HEK293T (cell line): Measurements from ENCODE around the gene URB1.
A peak's percentile ranks its signal among the peaks of the same experiment; 100 is the strongest.

Experiments used
- CTCF ChIA-PET: fragments of 350-600 bp; formaldehyde crosslinking; extraction: SDS; loops from one replicate; lab custom pipeline; 2021; ENCODE audit warnings: antibody characterized with exemption, inconsistent platforms; lab: Yijun Ruan, JAX
- POLR2A ChIA-PET: fragments of 350-600 bp; formaldehyde crosslinking; extraction: SDS; loops from one replicate; lab custom pipeline; 2020; ENCODE audit warnings: antibody characterized with exemption, inconsistent platforms; lab: Yijun Ruan, JAX
- DNase-seq: peaks from one replicate; pipeline ENCODE4 v3.0.0; 2012; ENCODE audit warnings: mixed read lengths; ENCODE audit errors: extremely low spot score
- ARNT ChIP-seq: fragments of 450-650 bp; IDR thresholded peaks from 2 replicates; pipeline ENCODE4 v1.6.1; 2017; ENCODE audit warnings: mild to moderate bottlenecking
- BHLHE40 ChIP-seq: fragments of 450-650 bp; IDR thresholded peaks from 2 replicates; pipeline ENCODE4 v1.6.1; 2016; ENCODE audit warnings: mild to moderate bottlenecking, moderate library complexity, borderline replicate concordance
- CTBP1 ChIP-seq: fragments of 450-650 bp; IDR thresholded peaks from 2 replicates; pipeline ENCODE4 v1.6.1; 2016; ENCODE audit warnings: borderline replicate concordance
- ELF4 ChIP-seq: fragments of 450-650 bp; IDR thresholded peaks from 2 replicates; pipeline ENCODE4 v1.6.1; 2017; ENCODE audit warnings: antibody characterized with exemption
- FOXA1 ChIP-seq: fragments of 450-650 bp; IDR thresholded peaks from 2 replicates; pipeline ENCODE4 v1.6.1; 2016; ENCODE audit warnings: mild to moderate bottlenecking
- FOXK2 ChIP-seq: fragments of 450-650 bp; IDR thresholded peaks from 2 replicates; pipeline ENCODE4 v1.6.1; 2016; ENCODE audit warnings: mild to moderate bottlenecking
- FOXM1 ChIP-seq: fragments of 450-650 bp; IDR thresholded peaks from 2 replicates; pipeline ENCODE4 v1.6.1; 2017; ENCODE audit warnings: mild to moderate bottlenecking, borderline replicate concordance
- HDGF ChIP-seq: fragments of 450-650 bp; IDR thresholded peaks from 2 replicates; pipeline ENCODE4 v1.6.1; 2017; ENCODE audit warnings: antibody characterized with exemption, borderline replicate concordance
- L3MBTL2 ChIP-seq: fragments of 450-650 bp; conservative IDR thresholded peaks from 2 replicates; pipeline ENCODE4 v1.6.1; 2016; ENCODE audit warnings: mild to moderate bottlenecking
- LEF1 ChIP-seq: fragments of 450-650 bp; IDR thresholded peaks from 2 replicates; pipeline ENCODE4 v1.6.1; 2017; ENCODE audit warnings: mild to moderate bottlenecking, borderline replicate concordance
- NFRKB ChIP-seq: fragments of 450-650 bp; IDR thresholded peaks from 2 replicates; pipeline ENCODE4 v1.6.1; 2016; ENCODE audit warnings: mild to moderate bottlenecking, moderate library complexity
- PKNOX1 ChIP-seq: fragments of 450-650 bp; IDR thresholded peaks from 2 replicates; pipeline ENCODE4 v1.6.1; 2016
- SP1 ChIP-seq: fragments of 450-650 bp; IDR thresholded peaks from 2 replicates; pipeline ENCODE4 v1.6.1; 2017
- SUZ12 ChIP-seq: fragments of 450-650 bp; IDR thresholded peaks from 2 replicates; pipeline ENCODE4 v1.6.1; 2016; ENCODE audit warnings: mild to moderate bottlenecking
- TARDBP ChIP-seq: fragments of 450-650 bp; IDR thresholded peaks from 2 replicates; pipeline ENCODE4 v1.6.1; 2016
- ZNF384 ChIP-seq: fragments of 450-650 bp; IDR thresholded peaks from 2 replicates; pipeline ENCODE4 v1.6.1; 2016

The URB1 gene

GRCh38 chr21:32412162-32413014, 19.6 kb upstream of the URB1 start, which contains the start of gene EVA1C:
Gene EVA1C (plus strand): TSS chr21:32412706. CDS start chr21:32412854, 148 bp downstream.
- CTCF ChIA-PET, result no interaction called here

GRCh38 chr21:32411350-32412161, 18.7 kb upstream of the URB1 start:
- ChIA-PET CTCF (no interaction called here), POLR2A (interaction anchor here (0.9 kb wide), 1 partner anchor 158 kb away, joined by 3 read pairs; no protein-coding TSS in a partner anchor)
- TF ChIP-seq FOXA1, result no peak
- TF ChIP-seq L3MBTL2, result no peak
- no peak for TF ChIP-seq CTBP1
- TF ChIP-seq SP1, result no peak
- TF ChIP-seq FOXK2, result no peak
- TF ChIP-seq ZNF384, result no peak
- no peak for TF ChIP-seq ELF4
- no peak for TF ChIP-seq NFRKB
- TF ChIP-seq SUZ12, result no peak
- TF ChIP-seq PKNOX1, result no peak
- no peak for TF ChIP-seq ARNT
- TF ChIP-seq FOXM1, result no peak
- no peak for DNase-seq

More at GRCh38 chr21:32412162-32413014, 19.6 kb upstream of the URB1 start, which contains the start of gene EVA1C:
- POLR2A ChIA-PET, result interaction anchor here (0.9 kb wide), 1 partner anchor 157 kb away, joined by 3 read pairs; no protein-coding TSS in a partner anchor
- TF ChIP-seq FOXK2 (no peak), CTBP1 (no peak), ELF4 (no peak), NFRKB (no peak), ARNT (no peak), L3MBTL2 (peak; percentile 58), SP1 (no peak), PKNOX1 (no peak), FOXM1 (peak; percentile 13; the same call in 1 of the 2 replicates), HDGF (no peak), BHLHE40 (no peak), LEF1 (no peak), FOXA1 (no peak)
- DNase-seq, result peak; percentile 53

- CTCF ChIA-PET, result no interaction called here
Measured at GRCh38 chr21:32410916-32411315, 18.1 kb upstream of the URB1 start.

GRCh38 chr21:32410291-32410690, 17.5 kb upstream of the URB1 start:
- TF ChIP-seq SUZ12, result no peak
- no peak for TF ChIP-seq TARDBP
- TF ChIP-seq FOXM1, result no peak
- TF ChIP-seq L3MBTL2, result no peak
- TF ChIP-seq SP1, result no peak
- TF ChIP-seq ZNF384, result no peak
- TF ChIP-seq PKNOX1, result no peak
- no peak for TF ChIP-seq NFRKB
- TF ChIP-seq CTBP1, result no peak
- TF ChIP-seq FOXK2, result no peak
- TF ChIP-seq BHLHE40, result no peak
- no peak for TF ChIP-seq FOXA1
- no peak for TF ChIP-seq ELF4
- no peak for TF ChIP-seq LEF1
- TF ChIP-seq ARNT, result no peak
- TF ChIP-seq HDGF, result no peak
- POLR2A ChIA-PET, result no interaction called here
- DNase-seq, result no peak
- CTCF ChIA-PET, result no interaction called here

More at GRCh38 chr21:32410916-32411315, 18.1 kb upstream of the URB1 start:
- POLR2A ChIA-PET, result no interaction called here
- TF ChIP-seq BHLHE40 (no peak), NFRKB (no peak), ELF4 (no peak), SP1 (no peak), PKNOX1 (no peak), SUZ12 (no peak), FOXM1 (no peak)
- DNase-seq, result no peak

- POLR2A ChIA-PET, result no interaction called here
- CTCF ChIA-PET, result interaction anchor here (0.8 to 1.2 kb wide), 2 partner anchors 163 to 194 kb away, joined by 4 to 9 read pairs; no protein-coding TSS in a partner anchor
- no peak for DNase-seq
- TF ChIP-seq ARNT (no peak), ZNF384 (no peak), ELF4 (no peak), HDGF (no peak), PKNOX1 (no peak), SUZ12 (no peak), NFRKB (no peak), FOXA1 (no peak), SP1 (no peak), FOXK2 (no peak), CTBP1 (no peak), TARDBP (no peak), L3MBTL2 (no peak), FOXM1 (no peak), LEF1 (no peak), BHLHE40 (no peak)
Measured at GRCh38 chr21:32406405-32406804, 13.6 kb upstream of the URB1 start.
